ENCODE results near the gene NLGN2. TPM values are rescaled to one million over a fixed set of nuclear protein-coding genes. Genes with fewer than 3 reads are reported as not detected.

Gene NLGN2
- total RNA-seq, 1 experiment from 2014 or later, result 6.8 TPM

GRCh38 chr17:7468804-7469389 is 61.3 kb downstream of the NLGN2 start:
- Histone ChIP-seq H3K4me1 (no peaks in the 10 kb centered on the region), H3K36me3 (no peaks in the 10 kb centered on the region), H3K27me3 (no peaks in the 10 kb centered on the region), H3K27ac (no peak overlapping the region), H3K9me3 (replicated peaks) (no peaks in the 10 kb centered on the region), H3K4me3 (no peak overlapping the region)
- no peak for DNase-seq

Other genes starting within 250 kb of the NLGN2 start
- 0.79 and 0.84 TPM in 2 replicates for gene ASGR1, start 228.5 kb upstream of the NLGN2 start, total RNA-seq (2014; rRNA removed; shearing (Covaris generic))
- 1.9 and 3.9 TPM in 2 replicates for gene DLG4, start 188.0 kb upstream of the NLGN2 start, total RNA-seq (2014; rRNA removed; shearing (Covaris generic))
- 44.6 and 64.2 TPM in 2 replicates for gene ACADVL, start 187.9 kb upstream of the NLGN2 start, total RNA-seq (2014; rRNA removed; shearing (Covaris generic))
- 33.4 and 39.0 TPM in 2 replicates for gene DVL2, start 173.3 kb upstream of the NLGN2 start, total RNA-seq (2014; rRNA removed; shearing (Covaris generic))
- gene PHF23, start 168.4 kb upstream of the NLGN2 start, total RNA-seq (2014; rRNA removed; shearing (Covaris generic)), result 28.7 and 30.9 TPM in 2 replicates
- 139 and 141 TPM in 2 replicates for gene GABARAP, start 165.4 kb upstream of the NLGN2 start, total RNA-seq (2014; rRNA removed; shearing (Covaris generic))
- 36.1 and 36.9 TPM in 2 replicates for gene CTDNEP1, start 156.1 kb upstream of the NLGN2 start, total RNA-seq (2014; rRNA removed; shearing (Covaris generic))
- gene ELP5, start 155.6 kb upstream of the NLGN2 start, total RNA-seq (2014; rRNA removed; shearing (Covaris generic)), result 39.6 and 43.8 TPM in 2 replicates
- 0.25 and 0.34 TPM in 2 replicates for gene CLDN7, start 145.4 kb upstream of the NLGN2 start, total RNA-seq (2014; rRNA removed; shearing (Covaris generic))
- gene SLC2A4, start 126.1 kb upstream of the NLGN2 start, total RNA-seq (2014; rRNA removed; shearing (Covaris generic)), result 1.3 and 1.5 TPM in 2 replicates
- not detected in 2 replicates for gene YBX2, start 113.2 kb upstream of the NLGN2 start, total RNA-seq (2014; rRNA removed; shearing (Covaris generic))
- gene EIF5A, start 100.2 kb upstream of the NLGN2 start, total RNA-seq (2014; rRNA removed; shearing (Covaris generic)), result 339 and 372 TPM in 2 replicates
- 32.2 and 39.7 TPM in 2 replicates for gene GPS2, start 92.5 kb upstream of the NLGN2 start, total RNA-seq (2014; rRNA removed; shearing (Covaris generic))
- gene NEURL4, start 78.5 kb upstream of the NLGN2 start, total RNA-seq (2014; rRNA removed; shearing (Covaris generic)), result 18.7 and 19.7 TPM in 2 replicates
- gene ACAP1, start 71.3 kb upstream of the NLGN2 start, total RNA-seq (2014; rRNA removed; shearing (Covaris generic)), result 0.20 and 0.67 TPM in 2 replicates
- gene KCTD11, start 55.7 kb upstream of the NLGN2 start, total RNA-seq (2014; rRNA removed; shearing (Covaris generic)), result 1.7 and 2.6 TPM in 2 replicates
- gene TMEM95, start 52.7 kb upstream of the NLGN2 start, total RNA-seq (2014; rRNA removed; shearing (Covaris generic)), result not detected in 2 replicates
- gene TNK1, start 26.8 kb upstream of the NLGN2 start, total RNA-seq (2014; rRNA removed; shearing (Covaris generic)), result not detected in 2 replicates
- gene PLSCR3, start 13.3 kb upstream of the NLGN2 start, total RNA-seq (2014; rRNA removed; shearing (Covaris generic)), result 5.9 and 6.7 TPM in 2 replicates
- 62.4 and 71.8 TPM in 2 replicates for gene TMEM256, start 3.7 kb upstream of the NLGN2 start, total RNA-seq (2014; rRNA removed; shearing (Covaris generic))
- gene SPEM1, start 12.5 kb downstream of the NLGN2 start, total RNA-seq (2014; rRNA removed; shearing (Covaris generic)), result not detected in 2 replicates
- not detected in 2 replicates for gene SPEM2, start 17.8 kb downstream of the NLGN2 start, total RNA-seq (2014; rRNA removed; shearing (Covaris generic))
- not detected in 2 replicates for gene SPEM3, start 21.0 kb downstream of the NLGN2 start, total RNA-seq (2014; rRNA removed; shearing (Covaris generic))
- 0.10 and 0.53 TPM in 2 replicates for gene TMEM102, start 27.6 kb downstream of the NLGN2 start, total RNA-seq (2014; rRNA removed; shearing (Covaris generic))
- 4.0 and 5.0 TPM in 2 replicates for gene FGF11, start 31.7 kb downstream of the NLGN2 start, total RNA-seq (2014; rRNA removed; shearing (Covaris generic))
- 33.3 and 36.9 TPM in 2 replicates for gene CHRNB1, start 37.2 kb downstream of the NLGN2 start, total RNA-seq (2014; rRNA removed; shearing (Covaris generic))
- gene ZBTB4, start 71.8 kb downstream of the NLGN2 start, total RNA-seq (2014; rRNA removed; shearing (Covaris generic)), result 4.7 and 5.3 TPM in 2 replicates
- gene SLC35G6, start 73.6 kb downstream of the NLGN2 start, total RNA-seq (2014; rRNA removed; shearing (Covaris generic)), result not detected in 2 replicates
- 27.7 and 32.0 TPM in 2 replicates for gene POLR2A, start 76.5 kb downstream of the NLGN2 start, total RNA-seq (2014; rRNA removed; shearing (Covaris generic))
- not detected in 2 replicates for gene TNFSF12, start 141.2 kb downstream of the NLGN2 start, total RNA-seq (2014; rRNA removed; shearing (Covaris generic))
- gene TNFSF13, start 150.9 kb downstream of the NLGN2 start, total RNA-seq (2014; rRNA removed; shearing (Covaris generic)), result 0.40 and 0.41 TPM in 2 replicates
- gene SENP3, start 154.1 kb downstream of the NLGN2 start, total RNA-seq (2014; rRNA removed; shearing (Covaris generic)), result 63.8 and 73.6 TPM in 2 replicates
- 0.18 TPM in 1 of 2 replicates, not detected in the other for gene CD68, start 171.8 kb downstream of the NLGN2 start, total RNA-seq (2014; rRNA removed; shearing (Covaris generic))
- 44.1 and 49.9 TPM in 2 replicates for gene MPDU1, start 176.0 kb downstream of the NLGN2 start, total RNA-seq (2014; rRNA removed; shearing (Covaris generic))
- 0.10 and 0.30 TPM in 2 replicates for gene SOX15, start 182.2 kb downstream of the NLGN2 start, total RNA-seq (2014; rRNA removed; shearing (Covaris generic))
- 30.2 and 30.6 TPM in 2 replicates for gene FXR2, start 207.1 kb downstream of the NLGN2 start, total RNA-seq (2014; rRNA removed; shearing (Covaris generic))
- gene SAT2, start 220.0 kb downstream of the NLGN2 start, total RNA-seq (2014; rRNA removed; shearing (Covaris generic)), result 17.3 and 17.6 TPM in 2 replicates
- gene SHBG, start 222.3 kb downstream of the NLGN2 start, total RNA-seq (2014; rRNA removed; shearing (Covaris generic)), result 0.14 and 0.38 TPM in 2 replicates
- 0.04 and 0.10 TPM in 2 replicates for gene ATP1B2, start 243.1 kb downstream of the NLGN2 start, total RNA-seq (2014; rRNA removed; shearing (Covaris generic))